Lower leg skin (tissue), 3 donors: ENCODE measurements around the gene MED29.

Experiments used
- CTCF ChIP-seq, 3 donors: fragments of 450-650 bp; IDR thresholded peaks; one replicate each; pipeline ENCODE4 v1.5.1; 2016; ENCODE audit warnings: antibody characterized with exemption in 3 of 3, mild to moderate bottlenecking in 3 of 3, moderate library complexity in 2 of 3
- POLR2A ChIP-seq, 2 donors: fragments of 450-650 bp; IDR thresholded peaks; one replicate each; pipeline ENCODE4 v1.6.1; 2016 to 2017; ENCODE audit warnings: antibody characterized with exemption in 2 of 2, mild to moderate bottlenecking in 1 of 2, moderate library complexity in 1 of 2

GRCh38 chr19:39347332-39348164, 43.6 kb upstream of the MED29 start:
- no peak for TF ChIP-seq POLR2A (IDR thresholded peaks at IDR 0.05)
- TF ChIP-seq CTCF (IDR thresholded peaks at IDR 0.05): no peak
